Kasumi-1 (cell line): ENCODE results near the gene ADGRB2.
"Not testable (repeated sequence)": the region's sequence is repeated elsewhere in the genome, so short reads cannot be mapped to it uniquely, and the experiment has no call there.

Source experiments
- DNase-seq, 2 experiments: peaks; one replicate each; lab custom pipeline; 2025; lab: John Stamatoyannopoulos, UW

Gene ADGRB2

DNA sequence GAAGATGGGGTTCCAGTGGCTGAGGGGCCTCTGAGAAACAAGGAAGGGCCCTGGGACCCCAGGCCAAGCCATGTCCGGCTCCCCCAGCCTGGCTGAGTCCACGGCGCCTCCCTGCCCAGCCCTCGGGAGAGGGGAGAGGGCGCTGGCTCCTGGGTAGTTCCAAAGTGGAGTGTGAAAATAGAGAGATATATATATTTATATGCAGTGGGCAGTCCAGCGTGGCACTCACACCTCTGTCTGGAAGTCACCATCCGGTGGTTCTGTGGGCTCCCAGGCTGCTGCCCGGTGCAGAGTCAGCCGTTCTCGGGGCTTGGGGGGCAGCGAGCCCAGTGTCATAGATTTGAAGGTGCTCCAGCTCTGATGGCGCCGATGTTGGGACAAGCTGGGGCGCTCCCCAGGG is 36.9 kb downstream of the ADGRB2 start:
- DNase-seq, result no peak

DNA sequence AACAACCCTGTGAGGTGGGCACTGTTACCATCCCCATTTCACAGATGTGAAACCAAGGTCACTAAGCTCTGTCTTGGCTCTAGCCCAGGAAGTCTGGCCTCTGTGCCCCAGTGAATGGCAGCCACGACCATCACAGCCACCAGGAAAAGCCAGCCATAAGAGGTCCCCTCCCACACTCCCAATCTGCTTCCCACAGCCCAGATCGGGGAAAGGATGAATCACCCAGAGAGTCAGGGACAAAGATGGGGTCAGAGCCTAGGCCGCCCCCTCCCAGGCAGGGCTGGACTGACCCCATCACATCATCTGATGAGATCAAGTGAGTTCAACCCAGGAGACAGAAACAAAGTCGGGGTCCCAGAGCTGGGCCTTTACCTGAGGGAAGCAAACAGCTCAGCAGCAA is 37.4 kb downstream of the ADGRB2 start:
- DNase-seq, result no peak

DNA sequence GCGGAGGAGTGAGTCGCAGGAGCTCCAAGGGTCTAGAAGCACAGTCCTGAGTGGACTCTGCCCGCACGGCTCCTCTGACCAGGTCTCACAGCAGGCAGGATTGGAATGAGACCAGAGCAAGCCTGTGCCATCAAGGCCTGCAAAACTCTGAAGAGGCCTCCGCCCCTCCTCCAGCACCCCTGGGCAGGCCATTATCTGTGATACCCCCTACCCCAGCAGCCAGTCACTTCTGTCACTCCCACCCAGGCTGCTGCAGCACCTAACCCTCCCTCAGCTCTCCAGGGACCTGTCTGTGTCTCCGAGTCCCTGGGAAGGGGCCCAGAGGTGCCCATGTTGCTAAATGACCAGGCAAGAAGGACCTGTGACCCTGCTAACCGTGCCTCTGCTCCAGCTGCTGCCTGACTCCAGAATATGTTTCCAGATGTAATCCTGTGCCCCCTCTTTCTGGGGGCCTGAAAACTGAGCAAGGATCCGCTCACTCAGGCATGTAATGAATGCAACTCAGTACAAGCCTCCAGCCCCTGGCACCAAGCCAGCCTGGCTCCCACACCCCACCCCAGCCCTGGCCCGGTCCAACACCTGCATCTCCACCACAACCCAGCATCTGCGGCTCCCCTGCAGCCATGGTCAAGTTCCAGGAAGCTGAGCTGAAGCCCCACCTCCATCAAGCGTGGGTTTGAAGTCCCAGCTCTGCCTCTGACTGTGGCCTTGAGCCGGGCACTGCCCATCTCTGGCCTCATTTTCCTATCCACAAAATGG is 38.2 kb downstream of the ADGRB2 start:
- DNase-seq, result no peak

DNA sequence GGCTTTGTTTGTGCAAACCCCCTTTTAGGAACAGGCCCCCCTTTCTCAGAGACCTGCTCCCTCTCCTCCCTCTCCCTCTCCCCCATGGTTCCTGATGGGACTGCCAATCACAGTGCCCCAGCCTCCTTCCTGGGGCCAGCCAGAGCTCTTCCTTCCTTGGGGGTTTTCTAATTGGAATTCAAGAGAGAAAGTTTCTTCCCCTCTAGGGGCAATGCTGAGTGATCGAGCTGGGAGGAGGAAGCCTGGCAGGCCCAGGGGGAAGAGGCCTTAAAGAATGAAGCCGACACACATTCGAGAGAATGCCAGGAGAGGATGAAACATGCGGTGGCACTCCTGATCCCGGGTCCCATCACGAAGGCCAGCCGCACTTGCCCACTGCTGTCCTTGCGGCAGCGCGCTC is 39.0 kb downstream of the ADGRB2 start:
- no peak for DNase-seq

DNA sequence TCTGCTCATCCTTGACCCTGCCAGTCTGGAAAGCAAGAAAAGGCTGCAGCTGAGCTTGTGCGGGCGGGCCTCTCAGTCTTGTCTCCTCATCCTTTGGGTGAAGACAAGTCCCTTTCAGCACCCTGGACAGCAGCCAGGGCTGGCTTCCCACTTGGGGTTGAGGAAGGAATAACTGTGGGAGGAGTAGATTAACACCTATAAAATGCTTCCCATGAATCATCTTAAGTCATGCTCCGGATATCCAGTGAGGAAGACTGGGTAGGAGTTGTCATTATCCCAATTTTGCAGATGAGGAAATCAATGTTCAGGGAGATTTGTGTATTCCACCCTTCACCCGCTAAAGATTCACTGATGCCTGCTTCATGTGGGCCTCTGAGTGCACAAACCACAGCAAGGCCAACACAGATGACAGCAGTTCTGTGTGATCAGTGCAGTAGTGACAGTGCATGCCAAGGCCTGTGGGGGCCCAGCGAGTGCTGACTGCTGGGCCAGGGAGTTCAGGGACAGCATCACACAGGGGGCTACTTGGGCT is 40.2 kb downstream of the ADGRB2 start:
- peak; percentile 36 to 51 for DNase-seq

DNA sequence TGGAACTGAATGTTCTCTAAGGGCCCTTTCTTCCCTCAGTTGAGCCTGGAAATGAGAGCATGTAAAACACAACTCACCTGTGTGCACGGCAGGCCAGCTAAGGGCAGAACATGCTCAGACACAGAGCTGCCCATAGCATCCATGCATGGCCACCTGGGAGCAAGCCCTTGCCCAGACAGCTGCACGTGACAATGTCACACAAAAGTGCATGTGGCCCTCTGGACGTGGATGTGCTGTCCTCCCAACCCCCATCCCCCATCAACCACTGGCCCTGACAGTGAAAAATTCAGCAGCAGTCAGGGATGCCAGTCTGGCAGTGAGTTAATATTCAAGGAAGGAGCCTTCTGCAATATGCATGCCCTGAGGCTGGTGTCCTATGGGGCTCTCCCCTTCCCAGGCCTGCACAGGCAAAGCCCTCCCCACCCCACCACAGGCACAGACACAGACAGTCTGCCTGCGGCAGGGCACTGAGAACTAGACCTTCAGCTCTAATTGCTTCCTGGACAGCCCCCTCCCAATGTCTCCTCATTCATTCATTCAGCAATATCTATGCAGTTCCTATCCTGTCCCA is 45.7 kb downstream of the ADGRB2 start:
- no peak for DNase-seq

DNA sequence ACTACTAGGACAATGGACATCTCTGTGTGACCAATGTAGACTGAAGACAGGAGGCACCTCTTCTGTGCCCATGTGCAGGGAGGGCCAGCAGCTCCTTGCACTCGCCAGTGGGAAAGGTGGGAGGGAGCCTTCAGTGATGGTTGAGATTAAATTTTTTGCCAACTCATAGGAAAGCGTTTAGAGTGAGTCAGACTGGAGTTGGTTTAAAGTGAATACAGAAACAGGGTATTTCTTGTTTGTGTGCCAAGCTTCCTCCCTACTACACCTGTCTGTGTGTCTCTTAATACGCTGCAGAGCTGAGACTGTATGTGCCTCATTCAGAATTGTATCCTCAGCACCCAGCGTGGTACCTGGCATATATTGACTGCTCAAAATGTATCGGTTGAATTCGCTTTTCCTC is 46.8 kb downstream of the ADGRB2 start:
- DNase-seq, result no peak

DNA sequence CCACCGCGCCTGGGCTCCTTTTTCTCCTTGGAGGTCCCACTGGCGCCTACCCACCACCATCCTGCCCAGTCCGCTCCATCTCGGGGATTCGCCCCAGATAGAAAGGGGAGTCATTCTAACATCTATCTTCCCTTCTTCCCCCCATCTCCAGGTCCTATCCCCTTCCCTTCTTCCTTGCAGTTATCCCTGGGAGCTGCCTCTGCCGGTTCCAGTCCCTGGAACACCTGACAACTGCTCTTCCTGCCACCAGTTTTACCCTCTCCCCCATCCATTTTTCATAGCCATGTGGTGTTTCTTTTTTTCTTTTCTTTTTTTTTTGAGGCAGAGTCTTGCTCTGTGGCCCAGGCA is 48.3 kb downstream of the ADGRB2 start:
- no peak for DNase-seq

DNA sequence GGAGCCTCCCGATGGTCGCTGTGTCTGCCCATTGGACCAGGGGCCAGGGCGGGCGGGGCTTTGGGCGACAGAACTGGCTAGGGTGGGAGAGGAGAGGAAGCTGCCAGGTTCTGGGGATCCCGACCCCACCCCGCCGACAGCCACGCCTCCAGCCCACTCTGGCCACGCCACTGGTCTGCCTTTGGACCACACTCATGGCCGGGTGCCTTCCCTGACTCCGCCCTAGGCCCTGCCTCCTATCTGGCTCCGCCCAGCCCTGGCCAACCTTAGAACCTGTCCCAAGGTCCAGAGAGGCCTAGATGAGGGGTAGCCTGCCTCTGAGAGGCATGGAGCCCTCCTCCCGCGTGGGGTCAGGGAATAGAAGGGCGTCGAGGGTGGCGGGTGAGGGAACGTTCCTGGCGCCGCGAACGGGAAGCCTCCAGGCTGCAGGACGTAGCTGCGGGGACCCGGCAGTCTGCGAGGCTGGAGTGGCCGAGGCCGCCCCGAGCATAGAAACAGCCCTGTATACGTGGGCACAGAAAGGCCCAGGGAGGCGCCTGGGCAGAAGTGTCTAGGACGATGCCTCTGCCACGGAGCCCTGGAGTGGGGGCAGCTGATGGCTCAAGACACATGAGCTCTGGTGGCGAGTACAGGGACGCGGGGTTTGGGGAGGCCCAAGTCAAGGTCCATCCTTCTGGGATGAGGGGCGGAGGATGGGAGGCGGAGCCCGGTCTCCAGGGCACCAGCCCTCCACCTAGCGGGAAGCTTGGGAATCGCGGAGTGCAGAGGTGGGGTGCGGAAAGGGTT is 48.9 kb downstream of the ADGRB2 start:
- DNase-seq, result peak; percentile 7 to 14

DNA sequence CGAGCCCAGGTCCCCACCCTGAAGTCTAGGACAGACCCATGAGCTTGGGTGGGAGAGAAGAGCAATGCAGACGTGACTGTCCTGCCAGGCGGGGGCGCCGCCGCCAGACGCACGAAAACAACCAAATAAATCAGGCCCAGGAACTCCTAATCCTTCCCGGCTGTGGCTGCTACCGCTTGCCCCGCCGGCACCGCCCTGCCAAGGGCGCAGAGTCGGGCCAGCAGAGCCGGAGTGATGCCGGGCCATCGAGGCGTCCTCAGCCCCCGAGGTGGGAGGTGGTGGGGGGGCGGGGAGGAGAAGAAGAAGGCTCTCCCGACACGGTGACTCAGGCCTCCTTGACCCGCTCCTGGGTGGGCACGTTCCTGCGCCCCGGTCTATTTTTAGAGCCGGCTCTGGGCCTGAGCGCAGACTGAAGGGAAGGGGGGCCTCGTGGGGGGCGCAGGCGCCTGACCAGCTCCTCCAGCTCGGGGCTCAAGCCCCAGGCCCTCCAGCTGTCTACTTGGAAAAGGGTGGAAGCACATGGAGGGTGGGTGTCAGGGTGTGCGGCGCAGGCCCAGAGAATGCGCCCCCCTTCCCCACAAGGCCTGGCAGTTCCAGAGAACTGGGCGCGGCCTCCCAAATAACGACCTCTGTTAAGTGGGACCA is 49.6 kb downstream of the ADGRB2 start:
- no peak for DNase-seq

DNA sequence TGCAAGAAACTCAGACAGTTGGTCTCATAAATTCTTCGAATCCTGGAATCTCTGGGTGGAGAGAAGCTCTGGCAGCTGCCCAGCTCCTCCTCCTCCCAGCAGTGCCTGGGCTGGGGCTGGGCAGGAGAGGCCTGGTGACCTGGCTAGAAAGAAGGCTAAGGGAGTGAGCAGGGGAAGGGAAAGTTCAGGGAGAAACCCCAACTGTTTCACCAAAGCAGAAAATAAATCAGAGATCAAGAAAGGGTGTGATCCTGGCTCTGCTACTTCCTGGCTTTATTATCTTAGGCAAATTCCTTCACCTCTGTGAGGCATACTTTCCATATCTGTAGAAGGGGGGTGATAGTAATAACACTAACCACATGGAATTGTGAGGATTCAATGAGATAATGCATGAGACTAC is 51.5 kb downstream of the ADGRB2 start:
- DNase-seq, result no peak

DNA sequence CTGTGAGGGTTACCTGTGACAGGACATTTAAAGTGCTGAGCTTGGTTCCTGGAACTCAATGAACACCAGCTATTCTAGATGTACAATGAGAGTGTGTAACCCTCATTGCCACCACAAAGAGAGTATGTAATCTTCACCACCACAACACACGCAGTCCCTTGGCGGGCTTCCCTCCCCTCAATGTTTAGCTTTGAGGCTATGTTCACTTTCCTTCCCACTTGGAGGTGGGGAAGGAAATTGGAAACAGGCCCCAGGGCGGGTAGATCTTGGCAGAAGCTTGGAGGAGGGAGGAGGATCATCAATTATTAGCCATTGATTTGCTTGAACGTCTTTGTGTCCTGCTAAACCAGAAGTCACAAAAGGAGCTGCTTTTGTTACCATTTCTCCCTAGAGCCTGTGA is 52.1 kb downstream of the ADGRB2 start:
- DNase-seq, result no peak

DNA sequence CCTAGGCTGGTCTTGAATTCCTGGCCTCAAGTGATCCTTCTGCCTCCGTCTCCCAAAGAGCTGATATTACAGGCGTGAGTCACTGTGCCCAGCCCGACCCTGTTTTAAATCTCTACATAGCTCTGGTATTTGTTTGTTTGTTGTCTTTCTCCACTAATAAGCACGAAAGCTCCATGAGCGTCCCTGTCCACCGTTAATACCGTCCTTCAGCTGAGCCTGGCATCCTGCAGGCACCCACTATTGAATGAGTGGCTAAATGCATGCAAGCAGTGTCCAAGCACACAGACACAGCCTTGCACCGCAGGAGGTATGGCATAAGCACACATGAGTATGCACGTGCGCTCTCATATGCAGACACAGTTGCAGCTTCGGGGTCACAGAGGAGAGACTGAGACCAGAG is 55.8 kb downstream of the ADGRB2 start:
- no peak for DNase-seq

DNA sequence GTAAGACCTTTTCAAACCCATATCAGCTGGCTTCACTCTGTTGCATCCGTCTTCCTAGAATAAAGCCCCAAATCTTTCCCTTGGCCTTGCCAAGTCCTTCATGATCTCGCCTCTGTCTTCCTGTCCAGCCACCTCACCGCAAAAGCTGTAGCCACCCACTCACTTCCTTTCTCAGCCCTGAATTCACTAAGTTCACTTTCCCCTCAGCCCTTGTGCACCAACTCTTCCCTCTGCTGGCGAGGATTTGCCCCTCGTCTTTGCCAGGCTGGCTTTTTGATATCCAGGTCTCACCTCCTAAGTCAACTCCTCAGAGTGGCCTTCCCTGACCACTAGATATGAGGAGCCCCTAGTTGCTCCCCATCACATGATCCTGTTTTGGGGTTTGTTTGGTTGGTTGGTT is 56.4 kb downstream of the ADGRB2 start:
- peak; percentile 7 to 23 for DNase-seq

DNA sequence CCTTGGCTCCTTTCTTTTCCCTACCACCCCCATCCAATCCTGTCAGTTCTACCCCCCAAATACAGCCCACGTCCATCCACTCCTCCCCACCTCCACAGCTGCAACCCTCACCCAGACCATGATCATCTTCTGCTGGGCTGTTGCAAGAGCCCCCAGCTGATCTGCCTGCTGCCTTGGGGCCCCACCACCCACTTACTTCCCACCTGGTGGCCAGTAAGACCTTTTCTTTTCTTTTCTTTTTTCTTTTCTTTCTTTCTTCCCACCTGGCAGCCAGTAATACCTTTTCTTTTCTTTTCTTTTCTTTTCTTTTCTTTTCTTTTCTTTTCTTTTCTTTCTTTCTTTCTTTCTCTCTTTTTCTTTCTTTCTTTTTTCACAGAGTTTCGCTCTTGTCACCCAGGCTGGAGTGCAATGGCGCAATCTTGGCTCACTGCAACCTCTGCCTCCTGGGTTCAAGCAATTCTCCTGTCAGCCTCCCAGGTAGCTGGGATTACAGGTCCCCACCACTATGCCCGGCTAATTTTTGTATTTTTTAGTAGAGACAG is 57.0 kb downstream of the ADGRB2 start:
- DNase-seq, result not testable (repeated sequence)

DNA sequence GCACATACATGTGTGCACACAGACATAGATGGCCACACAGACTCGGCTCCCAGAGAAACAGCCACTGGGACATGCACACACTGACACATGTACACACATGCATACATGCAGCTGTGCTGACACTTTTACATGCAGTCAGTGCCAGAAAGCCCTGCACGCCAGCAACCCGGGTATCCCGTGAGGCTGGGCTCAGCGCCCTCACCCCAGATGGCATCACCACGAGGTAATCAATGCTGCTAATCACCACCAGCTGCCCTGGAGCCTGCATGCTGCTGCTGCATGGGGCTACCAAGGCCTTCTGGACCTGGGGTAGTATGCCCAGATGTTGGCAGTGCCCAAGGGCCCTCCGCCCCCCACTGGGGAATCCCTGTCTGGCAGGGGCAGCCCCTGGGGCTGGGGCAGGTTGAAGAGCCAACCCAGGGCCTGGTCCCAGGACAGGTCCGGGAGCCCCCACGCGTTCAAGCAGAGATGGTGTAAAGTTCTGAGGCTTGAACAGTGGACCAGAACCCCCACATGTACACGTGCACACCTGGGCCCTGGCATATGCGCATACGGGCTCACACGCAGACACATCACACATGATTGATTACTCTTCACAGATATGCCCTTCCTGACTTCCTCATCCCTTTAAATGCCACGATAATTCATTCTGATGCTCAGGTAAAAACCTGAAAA is 57.6 kb downstream of the ADGRB2 start:
- no peak for DNase-seq

DNA sequence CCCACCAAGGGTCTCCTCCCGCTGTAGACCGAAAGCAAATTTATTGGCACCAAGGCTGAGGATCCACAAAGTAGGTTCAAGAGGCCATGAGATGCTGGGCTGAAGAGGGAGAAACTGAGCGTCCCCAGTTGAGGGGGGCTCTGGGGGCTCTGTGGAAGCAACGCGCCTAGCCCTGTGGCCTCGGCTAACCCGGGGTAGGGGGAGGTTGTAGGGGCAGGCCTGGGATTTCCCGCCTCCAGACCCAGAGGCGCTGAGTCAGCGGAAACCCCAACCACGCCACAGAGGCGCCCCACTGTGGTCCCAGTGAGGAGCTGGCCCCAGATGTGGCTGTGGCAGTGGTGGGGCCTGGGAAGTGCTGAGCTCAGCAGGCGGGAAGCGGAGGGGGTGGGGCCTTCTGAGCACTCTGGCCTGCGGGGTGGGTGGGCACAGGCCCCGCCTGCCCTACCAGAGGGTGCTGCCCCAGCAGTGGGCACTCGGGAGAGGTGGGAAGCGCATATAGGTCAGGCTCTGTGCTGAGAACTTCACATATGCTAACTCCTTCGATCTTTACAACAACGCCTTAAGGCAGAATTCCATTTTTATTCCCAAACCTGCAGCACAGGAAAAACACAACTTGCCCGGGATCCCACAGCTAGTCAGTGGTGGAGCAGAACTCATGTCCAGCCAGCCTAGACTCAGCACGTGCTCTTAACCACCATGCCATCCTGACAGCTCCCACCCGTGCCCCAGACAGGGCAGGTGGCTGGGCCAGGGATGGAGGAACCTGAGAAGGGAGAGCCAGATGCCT is 58.9 kb downstream of the ADGRB2 start:
- peak; percentile 25 to 36 for DNase-seq

DNA sequence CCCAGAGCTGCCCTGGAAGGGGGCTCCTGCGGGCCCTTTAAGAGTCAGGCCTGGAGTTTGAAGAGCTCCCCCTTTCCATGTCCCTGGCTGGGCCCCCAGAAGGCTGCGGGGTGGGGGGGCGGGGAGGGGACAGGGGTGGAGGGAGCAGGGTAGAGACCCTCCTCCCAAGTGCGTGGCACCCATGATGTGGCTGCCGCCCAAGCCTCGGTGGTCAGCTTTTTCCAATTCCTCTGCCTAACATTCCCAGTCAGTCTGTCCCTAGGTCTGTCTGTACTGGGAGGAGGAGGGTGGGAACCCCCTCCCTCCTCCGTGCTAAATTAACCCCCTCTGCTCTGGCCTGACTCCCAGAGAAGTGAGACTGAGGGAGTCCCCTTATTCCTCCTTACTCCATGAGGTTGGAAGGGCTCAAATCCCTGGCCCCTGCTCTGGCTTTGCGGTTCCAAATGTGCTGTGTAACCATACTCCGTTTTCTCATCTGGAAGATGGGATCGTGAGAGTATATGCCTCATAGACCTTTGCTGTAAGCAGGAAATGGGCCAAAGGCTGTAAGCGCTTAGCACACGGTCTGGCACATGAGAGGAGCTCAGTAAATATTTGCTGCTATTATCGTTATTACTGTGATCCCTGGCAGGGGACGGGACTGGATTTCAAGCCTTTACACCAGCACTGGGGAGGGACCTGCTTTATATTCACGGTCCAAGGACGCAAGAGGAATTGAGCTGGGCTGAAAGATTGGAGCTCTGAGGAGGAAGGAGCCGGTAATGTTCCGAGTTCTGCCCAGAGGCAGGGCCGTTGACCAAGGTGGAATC is 59.7 kb downstream of the ADGRB2 start:
- no peak for DNase-seq

DNA sequence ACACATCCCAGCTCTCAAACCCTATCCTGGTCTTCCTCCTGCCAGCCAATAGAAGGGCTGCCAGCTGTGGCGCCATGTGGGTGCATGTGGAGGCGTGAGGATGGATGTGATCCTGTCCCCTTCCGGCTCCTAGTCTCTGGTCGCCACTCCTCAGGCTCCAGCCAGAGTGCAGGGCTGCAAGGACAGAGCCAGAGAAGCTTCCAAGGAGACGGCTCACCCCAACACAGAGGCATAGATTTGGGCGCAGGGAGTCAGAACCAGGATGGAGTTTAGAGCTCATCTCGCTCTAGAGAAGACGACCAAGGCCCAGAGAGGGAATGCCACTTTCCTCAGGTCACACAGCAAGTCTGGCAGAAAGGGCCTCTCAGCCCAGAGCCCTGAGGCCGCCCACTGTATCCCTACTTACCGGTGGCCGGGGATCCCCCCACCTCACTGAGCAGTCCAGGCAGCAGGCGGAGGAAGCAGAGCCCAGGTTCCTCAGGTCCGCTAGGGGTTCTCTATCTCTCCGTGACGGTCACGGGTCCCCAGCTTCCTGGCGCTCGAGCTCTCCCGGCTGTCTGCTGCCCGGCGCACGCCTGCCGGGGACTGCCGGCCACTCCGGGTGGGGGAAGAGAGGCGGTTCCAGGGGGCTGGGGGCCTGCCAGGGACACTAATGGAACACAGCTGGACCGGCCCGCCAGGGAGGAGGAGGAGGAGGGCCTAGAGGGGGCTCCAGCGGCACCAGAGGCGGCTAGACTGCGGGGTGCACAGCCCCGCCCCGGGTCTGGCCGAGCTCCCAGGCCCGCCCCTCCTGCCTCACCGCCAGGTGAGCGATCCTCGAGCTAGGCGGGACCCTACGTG is 60.5 kb downstream of the ADGRB2 start, which contains the start of gene COL16A1:
Gene COL16A1, minus strand, starts transcription at position 587 of the 840 bp plus-strand sequence. CDS start 1,824 bp downstream, outside the sequence.
- no peak for DNase-seq
